Heart left ventricle (tissue), 16 donors: ENCODE data around the gene MAGI1. TPM values are rescaled to one million over a fixed set of nuclear protein-coding genes. Genes with fewer than 3 reads are reported as not detected.

ENCODE experiments used
- ATAC-seq, 4 donors: fragments of 200-7000 bp; cut with Tn5 transposase; one replicate each; pipeline ENCODE4 v1.9.1; 2020 to 2022; ENCODE audit warnings: moderate library complexity in 4 of 4, mild to moderate bottlenecking in 3 of 4, moderate number of reproducible peaks in 1 of 4
- DNase-seq, 5 donors: peaks; one replicate each; pipeline ENCODE4 v3.0.0-alpha.2; 2020
- H3K27ac ChIP-seq, 12 donors: fragments of 200-600 bp; sonication (generic) in 4 of 12; one replicate each; pipeline versions ENCODE4 v1.5.0 to v1.8.0; 2016 to 2022; ENCODE audit warnings: mild to moderate bottlenecking in 2 of 12
- H3K27me3 ChIP-seq, 9 donors: fragments of 200-600 bp; sonication (generic) in 2 of 9; one replicate each; pipeline versions ENCODE4 v1.5.1 to v1.8.0; 2016 to 2022; ENCODE audit warnings: mild to moderate bottlenecking in 3 of 9
- H3K36me3 ChIP-seq, 9 donors: fragments of 200-600 bp; sonication (generic) in 2 of 9; one replicate each; pipeline versions ENCODE4 v1.5.0 to v1.8.0; 2018 to 2022; ENCODE audit warnings: mild to moderate bottlenecking in 2 of 9
- H3K4me1 ChIP-seq, 12 donors: fragments of 200-600 bp; sonication (generic) in 4 of 12; one replicate each; pipeline versions ENCODE4 v1.5.0 to v1.8.0; 2016 to 2022; ENCODE audit warnings: mild to moderate bottlenecking in 3 of 12
- H3K4me3 ChIP-seq, 12 donors: fragments of 200-600 bp; sonication (generic) in 4 of 12; one replicate each; pipeline versions ENCODE4 v1.5.0 to v1.8.0; 2017 to 2022; ENCODE audit warnings: mild to moderate bottlenecking in 9 of 12, moderate library complexity in 4 of 12
- H3K9me3 ChIP-seq, 12 donors: fragments of 200-600 bp; sonication (generic) in 4 of 12; one replicate each; pipeline versions ENCODE4 v1.5.0 to v1.8.0; 2016 to 2022; ENCODE audit warnings: mild to moderate bottlenecking in 1 of 12
- CTCF ChIP-seq, 12 donors: fragments of 200-600 bp; sonication (generic) in 4 of 12; IDR thresholded peaks; one replicate each; pipeline versions ENCODE4 v1.5.0 to v1.8.0; 2018 to 2022; ENCODE audit warnings: antibody characterized with exemption in 12 of 12, mild to moderate bottlenecking in 5 of 12
- POLR2A ChIP-seq, 2 donors: fragments of 450-650 bp; IDR thresholded peaks; one replicate each; pipeline ENCODE4 v1.6.1; 2017; ENCODE audit warnings: antibody characterized with exemption in 2 of 2, mild to moderate bottlenecking in 2 of 2, moderate library complexity in 2 of 2
- WGBS, 4 donors: extraction: QIAGEN DNeasy Blood & Tissue Kit in 2 of 4; methylation state at CpG; one replicate each; pipeline versions ENCODE4 v1.1.5 to v1.1.7; 2013 to 2018; 5-methylcytosine and 5-hydroxymethylcytosine counted together
- intact Hi-C, 10 donors: fragments of 100-400 bp; cut with DNase I; formaldehyde crosslinking; loops; one replicate each; pipeline versions ENCODE4 v1.11.1 to v1.14.2; 2022
- polyA plus RNA-seq, 2 donors: library from polyadenylated mRNA; stranded (reverse); fragments of 200-250 nt; gene quantifications; one replicate each; pipeline ENCODE4 v1.2.3, GENCODE V29; 2013
- total RNA-seq, 9 donors: library from RNA; depleted of rRNA in 2 of 9; stranded (reverse); fragments of >200 nt in 2 of 9; fragmentation: NEBNext Ultra II Directional in 3 of 9; extraction: Animal tissue kit (Norgen Biotek cat#: 25700) in 3 of 9; gene quantifications; one replicate each; pipeline versions ENCODE4 v1.1.0 to v1.2.4, GENCODE V29; 2016 to 2023
- donor health status: ischemic (EF 13 %, LVEDD 7.1; RV severe dilation, severe dysfunction).
- donor health status: healthy with polysubstance abuse.
- donor health status: DM: no; HTN: yes; CAD: no.
- donor health status: DM: no; HTN: no; CAD: no.
- donor health status: ischemic (EF 25% LVEDD 6.9; RV normal size, moderate dysfunction).
- donor health status: ischemic (EF 25% LVEDD 5.7; RV mildly dilated, moderate dysfunction).
- donor health status: healthy.
- donor health status: DM: yes; HTN: yes; CAD: no.
- donor health status: ischemic (EF 35%, LVEDD 5.7; RV mildly dilated, moderate dysfunction).
- donor health status: nonischemic (EF 11% LVEDD 7.7; RV severe dilation, severe dysfunction).
- donor health status: DM: yes; HTN: yes; CAD: no.
- donor health status: PGD.
- donor health status: ischemic (EF 29% LVEDD 5.4; RV normal size, mild dysfunction).
- donor health status: nonischemic (EF 23%, LVEDD 6.1; RV moderate dilation, normal function).

The MAGI1 gene
- total and polyA plus RNA-seq, 11 donors: 18.5 to 52.1 (median 31.4) TPM

- Histone ChIP-seq H3K27me3 (peaks cover 0 to 32% (median 0%) of the 10 kb centered on the region in 9 donors), H3K36me3 (no peaks in the 10 kb centered on the region), H3K4me1 (peaks cover 0 to 34% (median 18%) of the 10 kb centered on the region in 12 donors), H3K4me3 (peak overlapping the region; percentile 52 to 97 (median 90)), H3K9me3 (no peaks in the 10 kb centered on the region), H3K27ac (peak overlapping the region; percentile 65 to 98 (median 94))
- TF ChIP-seq POLR2A (IDR thresholded peaks at IDR 0.05): no peak
- TF ChIP-seq CTCF (IDR thresholded peaks at IDR 0.05): peak in 8 of 12 donors; percentile 24 to 49 (median 36)
- WGBS, 4 donors: 1 to 2% (median 1%) methylated on average over 25 to 33 of the region's 33 CpGs
- ATAC-seq (peak; percentile 29 to 63 (median 41)), DNase-seq (peak; percentile 65 to 70 (median 68))
- intact Hi-C loops: loop anchor here in 9 of 10 donors (2.0 to 10.0 kb wide), 16 partner anchors 50 to 253 kb away; no protein-coding TSS in a partner anchor
Observed at GRCh38 chr3:66037330-66037985, 1.3 kb downstream of the MAGI1 start.

GRCh38 chr3:66036586-66037148 is 2.1 kb downstream of the MAGI1 start:
- ATAC-seq (peak in 3 of 4 donors; percentile 14 to 30 (median 27)), DNase-seq (peak in 3 of 5 donors; percentile 21 to 72 (median 23))
- 20 to 35% (median 25%) methylated on average over 9 of the region's 9 CpGs for WGBS, 4 donors
- Histone ChIP-seq H3K36me3 (no peaks in the 10 kb centered on the region), H3K27ac (peak overlapping the region; percentile 31 to 98 (median 94)), H3K4me3 (peak overlapping the region; percentile 52 to 97 (median 90)), H3K27me3 (peaks cover 0 to 32% (median 0%) of the 10 kb centered on the region in 9 donors), H3K4me1 (peaks cover 0 to 35% (median 18%) of the 10 kb centered on the region in 12 donors), H3K9me3 (no peaks in the 10 kb centered on the region)
- intact Hi-C loops: loop anchor here in 9 of 10 donors (2.0 to 10.0 kb wide), 16 partner anchors 49 to 252 kb away; no protein-coding TSS in a partner anchor
- TF ChIP-seq POLR2A (IDR thresholded peaks at IDR 0.05): no peak
- TF ChIP-seq CTCF (IDR thresholded peaks at IDR 0.05): no peak

GRCh38 chr3:66035763-66036477 is 2.8 kb downstream of the MAGI1 start:
- Histone ChIP-seq H3K27me3 (peaks cover 0 to 31% (median 0%) of the 10 kb centered on the region in 9 donors), H3K9me3 (no peaks in the 10 kb centered on the region), H3K36me3 (no peaks in the 10 kb centered on the region), H3K27ac (peak overlapping the region in 10 of 12 donors; percentile 90 to 98 (median 95)), H3K4me3 (peak overlapping the region in 10 of 12 donors; percentile 69 to 97 (median 90)), H3K4me1 (peaks cover 0 to 43% (median 20%) of the 10 kb centered on the region in 12 donors)
- WGBS, 4 donors: 27 to 44% (median 36%) methylated on average over 5 of the region's 5 CpGs
- DNase-seq (no peak), ATAC-seq (no peak)
- intact Hi-C loops: loop anchor here in 9 of 10 donors (2.0 to 10.0 kb wide), 16 partner anchors 49 to 251 kb away; no protein-coding TSS in a partner anchor
- TF ChIP-seq CTCF (IDR thresholded peaks at IDR 0.05) (no peak), POLR2A (IDR thresholded peaks at IDR 0.05) (no peak)
